ENCODE data around the gene RPL13.

RPL13 gene

DNA sequence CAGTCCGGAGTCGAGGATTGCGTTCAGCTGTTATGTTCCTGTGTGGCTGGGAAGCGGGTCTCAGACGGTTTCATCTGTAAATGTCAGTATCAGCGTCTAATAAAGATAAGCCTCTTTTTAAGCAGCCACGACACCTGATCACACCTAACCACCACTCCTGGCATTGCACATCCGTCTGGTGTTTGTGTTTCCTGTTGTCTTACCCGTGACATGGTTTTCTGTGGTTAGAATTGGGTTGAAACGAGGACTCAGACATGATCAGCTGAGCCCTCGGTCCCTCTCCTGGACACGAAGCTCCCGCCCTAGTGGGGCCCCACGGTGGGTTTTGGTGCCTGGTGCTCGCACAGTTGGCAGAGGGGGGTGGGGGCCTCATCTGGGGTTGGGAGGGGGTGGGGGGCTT lies 33.4 kb downstream of the RPL13 start:
- no peak for DNase-seq (ENCODE audit: low read depth, low spot score)
- H3K27ac ChIP-seq, result no peak overlapping the region

DNA sequence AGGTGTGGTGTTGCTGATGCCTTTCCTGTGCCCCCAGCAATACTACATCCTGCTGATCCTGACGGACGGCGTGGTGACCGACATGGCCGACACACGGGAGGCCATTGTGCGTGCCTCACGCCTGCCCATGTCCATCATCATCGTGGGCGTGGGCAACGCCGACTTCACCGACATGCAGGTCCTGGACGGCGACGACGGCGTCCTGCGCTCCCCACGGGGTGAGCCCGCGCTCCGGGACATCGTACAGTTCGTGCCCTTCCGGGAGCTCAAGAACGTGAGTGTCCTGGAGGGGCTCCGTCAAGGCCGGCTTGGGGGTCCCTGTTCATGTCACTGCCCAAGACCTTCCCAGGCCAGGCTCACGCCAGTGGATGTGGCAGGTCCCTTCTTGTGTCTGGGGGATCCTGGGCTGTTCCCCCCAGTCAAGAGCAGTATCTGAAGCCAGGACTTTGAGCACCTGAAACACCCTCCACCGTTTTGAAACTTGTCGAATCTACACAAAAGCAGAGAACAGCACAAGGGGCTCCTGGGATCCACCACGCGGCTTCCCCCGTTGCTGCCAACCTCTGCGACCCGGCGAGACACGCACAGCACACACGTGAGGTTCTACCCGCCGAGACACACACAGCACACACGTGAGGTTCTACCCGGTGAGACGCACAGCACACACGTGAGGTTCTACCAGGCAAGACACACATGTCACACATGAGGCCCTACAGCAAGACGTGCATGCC lies 35.0 kb downstream of the RPL13 start:
- DNase-seq (ENCODE audit: low read depth, low spot score), result no peak
- H3K27ac ChIP-seq, result no peak overlapping the region

- no peak for DNase-seq (ENCODE audit: low read depth, low spot score)
- no peak overlapping the region for H3K27ac ChIP-seq
Observed at GRCh38 chr16:89596061-89596689, 35.7 kb downstream of the RPL13 start.

DNA sequence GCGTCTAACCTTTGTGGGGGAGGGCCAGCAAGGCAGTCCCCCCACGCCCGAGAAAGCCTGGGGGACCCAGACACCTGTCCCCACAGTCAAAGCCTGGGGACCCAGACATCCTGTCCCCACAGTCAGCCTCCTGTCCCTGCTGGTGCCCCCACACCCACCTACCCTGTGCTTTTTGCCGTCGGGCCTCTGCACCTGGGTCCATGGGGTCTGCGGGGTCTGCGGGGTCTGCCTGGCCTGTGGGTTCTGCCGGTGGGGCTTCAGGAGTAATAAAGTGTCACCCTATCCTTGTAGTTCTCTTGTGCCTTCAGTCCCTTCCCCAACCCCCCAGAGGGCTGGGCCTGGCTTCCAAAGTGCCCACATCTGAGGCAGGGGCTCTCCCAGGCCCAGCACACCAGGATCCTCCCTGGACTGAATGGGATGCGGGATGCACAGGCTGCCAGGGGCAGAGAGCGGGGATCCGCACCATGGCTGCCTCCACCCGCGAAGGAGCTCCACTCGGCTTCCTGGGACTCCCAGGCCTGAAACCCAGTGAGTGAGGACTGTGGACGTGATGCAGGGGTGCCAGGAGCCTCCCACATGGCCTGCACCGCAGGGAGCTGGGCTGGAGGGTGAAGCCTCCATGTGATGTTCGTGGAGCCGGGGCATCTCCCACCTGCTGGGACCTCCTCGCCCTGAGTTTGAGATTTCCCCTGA lies 36.6 kb downstream of the RPL13 start:
- no peak for DNase-seq (ENCODE audit: low read depth, low spot score)

DNA sequence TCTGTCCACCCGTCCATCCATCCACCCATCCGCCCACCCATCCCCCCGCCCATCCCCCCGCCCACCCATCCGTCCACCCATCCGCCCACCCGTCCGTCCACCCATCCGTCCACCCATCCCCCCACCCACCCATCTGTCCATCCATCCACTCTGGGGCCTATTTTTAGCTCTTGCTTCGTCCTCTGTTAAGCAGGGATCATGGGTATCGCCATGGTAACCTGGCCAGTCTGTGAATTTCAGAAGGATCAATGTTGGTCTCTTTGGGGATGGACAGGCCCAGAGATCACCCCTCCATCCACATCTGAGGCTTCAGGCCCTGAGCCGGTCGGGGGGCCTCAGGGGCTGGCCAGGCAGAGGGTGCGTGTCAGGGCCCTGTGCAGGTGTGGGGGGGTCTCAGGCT lies 37.7 kb downstream of the RPL13 start:
- DNase-seq (ENCODE audit: low read depth, low spot score), result no peak
- H3K27ac ChIP-seq, result no peak overlapping the region

More for the DNA sequence above, 36.6 kb downstream of the RPL13 start:
- H3K27ac ChIP-seq, result no peak overlapping the region

DNA sequence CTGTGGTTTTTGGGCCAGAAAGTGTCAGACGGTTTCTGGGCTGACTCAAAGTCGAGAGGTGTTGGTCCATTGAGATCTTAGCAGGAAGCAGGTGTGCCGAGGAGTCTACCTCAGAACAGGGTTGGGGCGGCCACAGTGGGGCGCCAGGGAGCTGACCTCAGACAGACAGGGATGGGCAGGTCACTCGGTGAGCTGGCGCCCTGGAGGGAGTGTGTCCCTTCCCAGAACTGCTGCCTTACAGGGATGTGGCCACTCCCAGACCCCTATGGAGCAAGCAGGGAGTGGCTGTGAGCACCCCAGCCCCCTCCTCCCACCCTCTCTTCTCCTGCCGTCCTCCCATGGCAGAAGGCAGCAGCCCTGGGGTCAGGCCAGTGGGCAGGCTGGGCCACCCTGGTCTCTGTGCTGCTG lies 39.0 kb downstream of the RPL13 start:
- H3K27ac ChIP-seq, result no peak overlapping the region
- DNase-seq (ENCODE audit: low read depth, low spot score), result no peak

- no peak for DNase-seq (ENCODE audit: low read depth, low spot score)
- H3K27ac ChIP-seq, result no peak overlapping the region
Observed at GRCh38 chr16:89599902-89600301, 39.4 kb downstream of the RPL13 start.

- no peak for DNase-seq (ENCODE audit: low read depth, low spot score)
Observed at GRCh38 chr16:89600427-89600826, 39.9 kb downstream of the RPL13 start.

DNA sequence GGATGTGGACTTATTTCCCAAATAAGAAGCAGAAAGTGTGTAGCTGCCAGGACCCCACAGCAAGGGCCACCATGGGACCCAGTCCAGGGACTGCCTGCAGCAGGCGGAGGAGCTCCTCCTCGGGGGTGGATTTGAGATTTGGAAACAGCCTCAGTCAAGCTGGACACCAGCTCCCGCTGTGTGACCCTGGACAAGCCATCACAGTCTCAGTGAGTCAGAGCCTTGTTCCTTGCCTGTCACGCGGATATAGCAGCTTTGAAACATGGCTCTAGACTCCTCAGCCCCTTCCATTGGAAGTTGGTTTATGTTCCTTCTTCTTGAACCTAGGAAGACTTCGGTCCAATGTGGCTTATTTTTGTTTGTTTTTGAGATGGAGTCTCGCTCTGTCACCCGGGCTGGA lies 40.5 kb downstream of the RPL13 start:
- no peak for DNase-seq (ENCODE audit: low read depth, low spot score)
- no peak overlapping the region for H3K27ac ChIP-seq

More at GRCh38 chr16:89600427-89600826, 39.9 kb downstream of the RPL13 start:
- H3K27ac ChIP-seq, result no peak overlapping the region

DNA sequence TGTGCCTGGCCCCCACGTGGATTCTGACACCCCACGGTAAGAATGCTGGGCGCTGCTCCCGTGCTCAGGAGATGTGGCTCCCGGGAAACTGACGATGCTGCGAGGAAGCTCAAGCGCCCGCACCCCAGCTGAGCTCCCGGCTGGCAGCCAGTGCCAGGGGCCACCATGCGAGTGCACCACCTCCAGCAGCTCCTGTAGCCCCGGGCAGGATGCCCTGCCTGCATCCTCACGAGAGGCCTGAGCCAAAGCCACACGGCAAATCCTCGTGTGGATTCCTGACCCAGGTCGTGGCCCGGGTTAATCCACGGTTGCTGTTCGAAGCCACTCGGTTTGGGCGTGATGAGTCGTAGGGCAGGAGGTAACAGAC lies 41.4 kb downstream of the RPL13 start:
- no peak for DNase-seq (ENCODE audit: low read depth, low spot score)
- no peak overlapping the region for H3K27ac ChIP-seq

DNA sequence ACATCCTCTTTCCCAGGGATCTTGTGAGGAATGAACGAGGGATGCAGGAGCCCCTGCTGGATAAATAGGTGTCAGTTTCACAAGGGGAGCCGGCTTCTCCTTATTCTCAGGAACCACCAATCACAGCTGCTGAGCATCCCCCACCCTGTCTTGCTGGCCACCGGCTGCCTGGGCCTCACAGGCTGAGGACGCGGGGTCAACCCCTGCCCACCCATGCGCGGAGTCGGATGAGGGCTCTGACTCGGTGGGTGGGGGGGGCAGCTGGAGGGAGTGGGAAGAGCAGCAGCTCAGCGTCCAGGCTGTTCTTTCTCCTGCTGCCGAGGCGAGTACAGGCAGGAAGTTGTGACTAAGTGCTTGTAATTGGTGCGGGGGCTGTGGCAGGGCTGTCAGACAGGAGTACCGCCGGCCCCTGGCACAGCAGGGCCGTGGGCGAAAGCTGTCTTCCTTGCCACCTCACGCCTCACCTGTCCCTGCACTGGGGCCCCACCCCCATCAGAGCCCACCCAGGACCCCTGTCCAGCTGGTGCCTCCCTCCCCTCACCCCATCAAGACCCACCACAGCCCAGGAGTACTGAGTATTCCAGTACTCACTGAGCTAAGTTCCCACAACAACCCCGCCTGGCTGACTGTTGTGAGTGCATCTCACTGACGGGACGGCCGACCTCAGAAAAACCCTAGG lies 41.9 kb downstream of the RPL13 start:
- no peak overlapping the region for H3K27ac ChIP-seq
- DNase-seq (ENCODE audit: low read depth, low spot score), result peak; percentile 45

GRCh38 chr16:89602952-89603590 lies 42.6 kb downstream of the RPL13 start:
- DNase-seq (ENCODE audit: low read depth, low spot score), result no peak
- H3K27ac ChIP-seq, result no peak overlapping the region

- DNase-seq (ENCODE audit: low read depth, low spot score), result no peak
- H3K27ac ChIP-seq, result no peak overlapping the region
Observed at GRCh38 chr16:89604764-89605163, 44.3 kb downstream of the RPL13 start.

- no peak for DNase-seq (ENCODE audit: low read depth, low spot score)
- no peak overlapping the region for H3K27ac ChIP-seq
Observed at GRCh38 chr16:89605186-89605970, 44.9 kb downstream of the RPL13 start.

DNA sequence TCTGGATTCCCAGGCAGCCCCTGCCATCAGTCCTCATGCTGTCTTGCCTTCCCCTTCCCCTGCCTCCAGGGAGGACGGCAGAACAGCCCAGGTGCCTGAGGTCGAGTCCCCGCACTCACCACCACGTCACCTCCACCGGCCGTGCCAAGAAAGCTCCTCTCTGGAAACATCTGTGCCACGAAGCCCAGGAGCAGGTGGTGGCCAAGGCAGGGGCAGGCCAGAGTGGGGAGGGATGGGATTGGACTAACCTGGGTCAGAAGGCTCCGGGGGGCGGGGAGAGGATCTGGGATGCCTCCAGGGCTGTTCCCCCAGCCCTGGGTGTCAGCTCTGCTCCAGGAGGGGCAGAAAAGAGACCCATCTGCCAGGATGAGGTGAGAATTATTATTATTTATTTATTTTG lies 45.5 kb downstream of the RPL13 start:
- H3K27ac ChIP-seq, result no peak overlapping the region
- DNase-seq (ENCODE audit: low read depth, low spot score), result no peak

GRCh38 chr16:89607453-89607852 lies 47.0 kb downstream of the RPL13 start:
- no peak for DNase-seq (ENCODE audit: low read depth, low spot score)
- H3K27ac ChIP-seq, result no peak overlapping the region

DNA sequence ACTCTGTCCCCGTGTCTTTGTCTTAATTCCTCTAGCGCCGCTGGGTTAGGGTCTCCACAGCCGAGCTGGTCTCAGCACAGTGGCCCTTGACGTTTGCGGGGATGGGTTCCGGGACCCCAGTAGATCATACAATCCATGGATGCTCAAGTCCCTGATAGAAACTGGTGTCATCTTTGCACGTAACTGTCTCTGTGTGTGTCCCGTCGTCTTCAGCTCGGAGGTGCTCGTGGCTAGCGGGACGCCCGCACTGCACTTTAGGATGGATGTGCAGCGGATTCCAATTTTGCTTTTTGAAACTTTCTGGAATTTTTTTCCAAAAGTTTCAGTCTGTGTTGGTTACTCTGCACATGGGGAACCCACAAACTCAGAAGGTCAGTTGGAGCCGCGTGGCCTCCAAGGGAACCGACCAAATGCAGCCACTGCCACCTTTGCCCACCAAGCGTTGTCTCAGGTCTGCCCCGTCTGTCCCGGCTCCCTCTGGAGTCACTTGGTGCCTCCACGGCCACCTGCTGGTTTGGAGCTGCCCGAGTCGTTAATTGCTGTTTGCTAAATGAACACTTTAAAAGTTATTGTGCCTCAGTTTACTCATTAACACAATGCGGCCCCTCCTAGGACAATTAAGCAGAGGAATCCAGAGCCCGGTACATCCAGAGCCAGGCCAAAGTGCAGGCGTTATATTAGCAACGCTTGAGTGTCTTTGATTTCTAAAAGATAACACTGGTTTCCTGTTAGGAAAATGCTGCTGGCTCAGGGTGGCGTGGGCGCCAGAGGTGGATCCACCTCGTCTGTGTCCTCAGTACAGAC lies 47.7 kb downstream of the RPL13 start:
- no peak overlapping the region for H3K27ac ChIP-seq
- no peak for DNase-seq (ENCODE audit: low read depth, low spot score)

GRCh38 chr16:89610108-89610453 lies 49.6 kb downstream of the RPL13 start:
- H3K27ac ChIP-seq, result no peak overlapping the region
- DNase-seq (ENCODE audit: low read depth, low spot score), result no peak

All from epithelial cell of prostate (primary cell).